Measurements from ENCODE around the gene ARID5B. TPM values are rescaled to one million over a fixed set of nuclear protein-coding genes. Genes with fewer than 3 reads are reported as not detected.
A peak's percentile ranks its signal among the peaks of the same experiment; 100 is the strongest.

Gene ARID5B
- total RNA-seq, 1 donor from 2014 or later: 29.8 TPM

GRCh38 chr10:62008196-62008595 lies 106.7 kb downstream of the ARID5B start:
- ATAC-seq (no peak), DNase-seq (no peak)
- no peaks in the 10 kb centered on the region for H3K36me3 ChIP-seq
- no peak overlapping the region for H3K27ac ChIP-seq
- peaks cover 16% of the 10 kb centered on the region for H3K4me1 ChIP-seq
- no peak overlapping the region for H3K4me3 ChIP-seq
- H3K9me3 ChIP-seq: no peaks in the 10 kb centered on the region
- H3K27me3 ChIP-seq (ENCODE audit: low read depth): no peaks in the 10 kb centered on the region
- TF ChIP-seq, protein P1, sequence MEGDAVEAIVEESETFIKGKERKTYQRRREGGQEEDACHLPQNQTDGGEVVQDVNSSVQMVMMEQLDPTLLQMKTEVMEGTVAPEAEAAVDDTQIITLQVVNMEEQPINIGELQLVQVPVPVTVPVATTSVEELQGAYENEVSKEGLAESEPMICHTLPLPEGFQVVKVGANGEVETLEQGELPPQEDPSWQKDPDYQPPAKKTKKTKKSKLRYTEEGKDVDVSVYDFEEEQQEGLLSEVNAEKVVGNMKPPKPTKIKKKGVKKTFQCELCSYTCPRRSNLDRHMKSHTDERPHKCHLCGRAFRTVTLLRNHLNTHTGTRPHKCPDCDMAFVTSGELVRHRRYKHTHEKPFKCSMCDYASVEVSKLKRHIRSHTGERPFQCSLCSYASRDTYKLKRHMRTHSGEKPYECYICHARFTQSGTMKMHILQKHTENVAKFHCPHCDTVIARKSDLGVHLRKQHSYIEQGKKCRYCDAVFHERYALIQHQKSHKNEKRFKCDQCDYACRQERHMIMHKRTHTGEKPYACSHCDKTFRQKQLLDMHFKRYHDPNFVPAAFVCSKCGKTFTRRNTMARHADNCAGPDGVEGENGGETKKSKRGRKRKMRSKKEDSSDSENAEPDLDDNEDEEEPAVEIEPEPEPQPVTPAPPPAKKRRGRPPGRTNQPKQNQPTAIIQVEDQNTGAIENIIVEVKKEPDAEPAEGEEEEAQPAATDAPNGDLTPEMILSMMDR (IDR thresholded peaks at IDR 0.05): no peak
- intact Hi-C loops (cut with DNase I): no loop called here

DNA sequence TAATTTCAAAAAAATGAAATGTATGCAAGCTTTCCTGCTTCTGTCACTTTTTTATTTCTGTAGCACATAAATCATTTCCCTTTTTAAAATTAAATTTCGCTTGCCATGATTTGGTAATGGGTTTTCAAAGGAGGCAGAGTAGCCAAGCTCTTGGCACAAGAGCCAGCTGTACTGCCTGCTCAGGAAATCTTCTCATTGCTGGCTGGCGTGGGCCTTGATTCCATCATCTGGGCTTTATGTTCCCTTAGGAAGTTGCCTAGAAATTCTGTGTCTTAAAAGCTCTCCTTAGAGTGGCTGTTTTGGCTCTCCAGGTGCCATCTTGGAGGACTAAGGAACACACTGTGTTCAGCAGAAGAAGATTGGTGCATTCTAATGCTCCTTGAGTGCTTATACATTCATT lies 107.4 kb downstream of the ARID5B start:
- Histone ChIP-seq H3K36me3 (no peaks in the 10 kb centered on the region), H3K4me3 (no peak overlapping the region), H3K27ac (no peak overlapping the region), H3K4me1 (peaks cover 16% of the 10 kb centered on the region), H3K9me3 (no peaks in the 10 kb centered on the region), H3K27me3 (ENCODE audit: low read depth) (no peaks in the 10 kb centered on the region)
- TF ChIP-seq, protein P1 (IDR thresholded peaks at IDR 0.05): no peak
- DNase-seq (no peak), ATAC-seq (no peak)
- intact Hi-C loops (cut with DNase I): no loop called here

GRCh38 chr10:62010366-62010765 lies 108.9 kb downstream of the ARID5B start:
- no peak overlapping the region for H3K27ac ChIP-seq
- no peaks in the 10 kb centered on the region for H3K9me3 ChIP-seq
- H3K27me3 ChIP-seq (ENCODE audit: low read depth): no peaks in the 10 kb centered on the region
- H3K4me1 ChIP-seq: peaks cover 11% of the 10 kb centered on the region
- TF ChIP-seq, protein P1 (IDR thresholded peaks at IDR 0.05): no peak
- H3K36me3 ChIP-seq: no peaks in the 10 kb centered on the region
- DNase-seq (no peak), ATAC-seq (no peak)
- intact Hi-C loops (cut with DNase I): no loop called here
- H3K4me3 ChIP-seq: no peak overlapping the region

DNA sequence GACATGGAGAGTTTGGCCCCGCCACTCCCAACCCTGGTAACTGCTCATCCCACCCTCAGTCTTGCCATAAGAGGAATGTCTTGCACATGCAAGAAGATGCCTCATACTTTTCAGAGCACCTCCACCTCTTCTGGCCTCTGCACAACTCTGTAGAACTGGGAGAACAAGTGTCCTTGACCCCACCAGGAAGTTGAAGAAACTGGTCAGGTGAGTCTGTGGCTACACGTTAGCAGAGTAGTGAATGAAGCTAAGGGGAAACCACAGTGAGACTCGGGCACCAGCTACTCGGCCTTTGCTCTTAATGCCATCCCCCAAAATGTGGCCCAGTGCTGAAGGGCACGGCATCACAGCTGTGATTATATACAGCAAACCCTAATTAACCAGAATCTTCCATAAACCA lies 110.1 kb downstream of the ARID5B start:
- Histone ChIP-seq H3K36me3 (no peaks in the 10 kb centered on the region), H3K4me3 (no peak overlapping the region), H3K27me3 (ENCODE audit: low read depth) (no peaks in the 10 kb centered on the region), H3K27ac (no peak overlapping the region), H3K9me3 (no peaks in the 10 kb centered on the region), H3K4me1 (peaks cover 4% of the 10 kb centered on the region)
- ATAC-seq (peak; percentile 90), DNase-seq (no peak)
- TF ChIP-seq, protein P1 (IDR thresholded peaks at IDR 0.05): no peak
- intact Hi-C loops (cut with DNase I): no loop called here

GRCh38 chr10:62012318-62012717 lies 110.8 kb downstream of the ARID5B start:
- Histone ChIP-seq H3K9me3 (no peaks in the 10 kb centered on the region), H3K4me3 (no peak overlapping the region), H3K27ac (no peak overlapping the region), H3K36me3 (no peaks in the 10 kb centered on the region), H3K4me1 (peaks cover 9% of the 10 kb centered on the region), H3K27me3 (ENCODE audit: low read depth) (no peaks in the 10 kb centered on the region)
- ATAC-seq: no peak
- TF ChIP-seq, protein P1 (IDR thresholded peaks at IDR 0.05): no peak
- no peak for DNase-seq
- intact Hi-C loops (cut with DNase I): no loop called here

DNA sequence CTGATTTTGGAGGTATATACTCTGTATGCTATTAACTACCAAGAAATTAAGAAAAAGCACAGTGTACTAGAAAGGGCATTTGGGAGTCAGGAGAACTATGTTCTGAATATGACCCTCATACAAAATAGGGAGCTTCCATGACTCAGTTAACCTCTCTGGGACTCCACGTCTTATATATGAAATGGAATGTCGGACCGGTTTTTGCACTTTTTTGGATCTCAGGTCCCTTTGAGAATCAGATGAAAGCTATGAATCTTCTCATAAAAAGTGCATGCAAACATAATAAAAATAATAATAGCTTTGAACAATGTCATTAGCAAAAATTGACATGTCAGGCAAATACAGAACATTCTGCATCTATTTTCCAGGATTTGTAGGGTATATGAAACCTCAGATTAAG lies 113.0 kb downstream of the ARID5B start:
- Histone ChIP-seq H3K27ac (no peak overlapping the region), H3K9me3 (no peaks in the 10 kb centered on the region), H3K36me3 (no peaks in the 10 kb centered on the region), H3K27me3 (ENCODE audit: low read depth) (no peaks in the 10 kb centered on the region), H3K4me3 (no peak overlapping the region), H3K4me1 (peaks cover 28% of the 10 kb centered on the region)
- intact Hi-C loops (cut with DNase I): no loop called here
- no peak for DNase-seq
- ATAC-seq: no peak
- TF ChIP-seq, protein P1 (IDR thresholded peaks at IDR 0.05): no peak
